HEK293T (cell line): Measurements from ENCODE around the gene PRRT4.

Source experiments
- BHLHE40 ChIP-seq: fragments of 450-650 bp; IDR thresholded peaks from 2 replicates; pipeline ENCODE4 v1.6.1; 2016; ENCODE audit warnings: mild to moderate bottlenecking, moderate library complexity, borderline replicate concordance
- CTBP1 ChIP-seq: fragments of 450-650 bp; IDR thresholded peaks from 2 replicates; pipeline ENCODE4 v1.6.1; 2016; ENCODE audit warnings: borderline replicate concordance
- ELF4 ChIP-seq: fragments of 450-650 bp; IDR thresholded peaks from 2 replicates; pipeline ENCODE4 v1.6.1; 2017; ENCODE audit warnings: antibody characterized with exemption
- FOXA1 ChIP-seq: fragments of 450-650 bp; IDR thresholded peaks from 2 replicates; pipeline ENCODE4 v1.6.1; 2016; ENCODE audit warnings: mild to moderate bottlenecking
- FOXM1 ChIP-seq: fragments of 450-650 bp; IDR thresholded peaks from 2 replicates; pipeline ENCODE4 v1.6.1; 2017; ENCODE audit warnings: mild to moderate bottlenecking, borderline replicate concordance
- HDGF ChIP-seq: fragments of 450-650 bp; IDR thresholded peaks from 2 replicates; pipeline ENCODE4 v1.6.1; 2017; ENCODE audit warnings: antibody characterized with exemption, borderline replicate concordance
- L3MBTL2 ChIP-seq: fragments of 450-650 bp; conservative IDR thresholded peaks from 2 replicates; pipeline ENCODE4 v1.6.1; 2016; ENCODE audit warnings: mild to moderate bottlenecking
- LEF1 ChIP-seq: fragments of 450-650 bp; IDR thresholded peaks from 2 replicates; pipeline ENCODE4 v1.6.1; 2017; ENCODE audit warnings: mild to moderate bottlenecking, borderline replicate concordance
- PKNOX1 ChIP-seq: fragments of 450-650 bp; IDR thresholded peaks from 2 replicates; pipeline ENCODE4 v1.6.1; 2016
- SP1 ChIP-seq: fragments of 450-650 bp; IDR thresholded peaks from 2 replicates; pipeline ENCODE4 v1.6.1; 2017
- SUZ12 ChIP-seq: fragments of 450-650 bp; IDR thresholded peaks from 2 replicates; pipeline ENCODE4 v1.6.1; 2016; ENCODE audit warnings: mild to moderate bottlenecking
- TARDBP ChIP-seq: fragments of 450-650 bp; IDR thresholded peaks from 2 replicates; pipeline ENCODE4 v1.6.1; 2016

- no peak for TF ChIP-seq HDGF
- no peak for TF ChIP-seq SP1
- no peak for TF ChIP-seq FOXM1
- TF ChIP-seq LEF1, result no peak
- TF ChIP-seq TARDBP, result no peak
- TF ChIP-seq BHLHE40, result no peak
- no peak for TF ChIP-seq L3MBTL2
- no peak for TF ChIP-seq FOXA1
- TF ChIP-seq CTBP1, result no peak
- no peak for TF ChIP-seq SUZ12
- TF ChIP-seq ELF4, result no peak
- no peak for TF ChIP-seq PKNOX1
These were observed 34.9 kb upstream of the PRRT4 start for GRCh38 chr7:128396357-128396756.
